Renal cortex interstitium (tissue), 15 donors: ENCODE measurements around the gene TRIM16. TPM values are rescaled to one million over a fixed set of nuclear protein-coding genes. Genes with fewer than 3 reads are reported as not detected.
A peak's percentile ranks its signal among the peaks of the same experiment; 100 is the strongest.
"Not testable (repeated sequence)": the region's sequence is repeated elsewhere in the genome, so short reads cannot be mapped to it uniquely, and the experiment has no call there.

Source experiments
- DNase-seq, 11 donors: peaks; one replicate each; pipeline ENCODE4 v3.0.0-alpha.2; 2013; ENCODE audit warnings: low read depth in 9 of 11, low spot score in 4 of 11; ENCODE audit errors: extremely low read depth in 1 of 11
- long read RNA-seq, 16 experiments: transcript quantifications; one replicate each; lab custom pipeline, GENCODE V29; 2026
- polyA plus RNA-seq, 3 donors: library from polyadenylated mRNA; unstranded; fragments of 120-200 nt; gene quantifications; one replicate each; pipeline ENCODE4 v1.2.1, GENCODE V29; 2013; ENCODE audit not compliant: insufficient read length in 3 of 3

The TRIM16 gene
- polyA plus RNA-seq = 10 to 100 TPM; 20.0 to 27.6 (median 23.4) TPM
- long read RNA-seq, donor 1 = 0 reads
- long read RNA-seq, donor 2 = 0 reads
- long read RNA-seq, donor 3 = 0 reads
- long read RNA-seq, donor 4 = 0 reads
- long read RNA-seq, donor 5 = 0 reads
- long read RNA-seq, donor 6, partial matches to known transcripts = 0 of 1 reads
- long read RNA-seq, donor 6, other reads (novel, unspliced or antisense) = 0 of 1 reads
- long read RNA-seq, donor 7, partial matches to known transcripts = 5 of 5 reads
- long read RNA-seq, donor 7, other reads (novel, unspliced or antisense) = 0 of 5 reads
- long read RNA-seq, donor 8 = 0 reads
- long read RNA-seq, donor 9, partial matches to known transcripts = 5 of 5 reads
- long read RNA-seq, donor 9, other reads (novel, unspliced or antisense) = 0 of 5 reads
- long read RNA-seq, donor 10 = 0 reads
- long read RNA-seq, donor 11 = 0 reads
- long read RNA-seq, donor 12 = 0 reads
- long read RNA-seq, donor 13 = 0 reads
- long read RNA-seq, donor 14, partial matches to known transcripts = 0 of 1 reads
- long read RNA-seq, donor 14, other reads (novel, unspliced or antisense) = 0 of 1 reads
- long read RNA-seq, donor 15 = 0 reads
- long read RNA-seq, donor 16, partial matches to known transcripts = 116 of 118 reads
- long read RNA-seq, donor 16, other reads (novel, unspliced or antisense) = 0 of 118 reads

DNA sequence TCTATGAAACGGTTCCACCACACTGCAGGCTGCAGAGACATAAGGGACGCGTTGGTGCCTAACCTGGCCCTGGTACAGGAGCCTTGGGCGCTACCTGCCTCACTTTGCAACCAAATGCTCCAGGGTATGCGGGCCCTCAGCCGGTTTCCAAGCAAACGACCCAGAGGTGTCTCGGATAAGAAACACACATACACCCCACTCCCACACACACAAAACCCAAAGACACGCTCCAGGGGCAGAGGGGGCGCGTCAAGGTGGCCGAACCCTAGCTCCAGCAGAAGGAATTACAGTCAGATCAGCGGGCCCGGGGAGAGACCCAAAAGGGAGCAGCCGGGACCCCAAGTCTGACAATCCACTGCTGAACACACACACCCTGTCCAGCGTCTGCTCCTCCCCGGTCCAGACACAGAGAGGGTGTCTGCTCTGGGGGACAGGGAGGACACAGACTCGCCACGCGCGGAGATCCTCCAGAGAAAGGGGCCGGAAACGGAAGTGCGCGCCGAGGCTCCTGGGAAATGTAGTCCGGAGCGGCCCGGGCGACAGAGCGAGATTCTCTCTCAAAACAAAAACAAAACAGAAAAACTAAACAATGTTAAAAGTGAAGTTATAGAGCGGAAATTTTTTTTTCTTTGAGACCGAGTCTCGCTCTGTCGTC, at the start of gene TRIM16:
Gene TRIM16, minus strand, starts transcription at position 488 of the 655 bp plus-strand sequence. CDS start 32,702 bp downstream, outside the sequence.
- DNase-seq = peak in 9 of 11 donors; percentile 20 to 62 (median 44)

DNA sequence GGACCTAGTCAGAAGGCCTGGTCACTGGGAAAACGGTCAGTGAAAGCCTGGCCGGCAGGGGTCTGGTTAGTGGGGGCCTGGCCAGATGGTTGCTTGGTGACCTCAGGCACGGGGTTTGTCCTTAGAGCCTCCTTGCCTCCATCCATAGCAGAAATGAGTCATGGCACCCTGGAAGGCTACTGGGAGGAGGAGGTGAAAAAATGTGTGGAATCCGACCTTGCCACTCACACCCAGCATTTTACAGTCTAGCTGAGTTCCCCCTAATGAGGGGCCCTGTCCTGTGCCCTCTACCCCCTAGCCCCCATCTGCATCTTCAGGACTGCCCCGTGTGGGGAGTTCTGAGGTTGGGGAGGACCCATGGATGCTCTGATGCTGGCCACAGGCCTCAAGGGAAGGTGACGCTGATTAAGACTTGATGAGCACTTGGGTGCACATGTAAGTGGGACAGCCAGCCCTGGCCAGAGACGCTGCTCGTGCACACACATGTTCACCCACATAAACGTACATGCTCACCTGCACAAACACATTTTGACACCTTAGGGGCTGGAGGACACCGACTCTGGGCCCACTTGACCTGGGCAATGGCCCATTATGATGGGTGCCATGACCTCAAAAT, 49.2 kb upstream of the TRIM16 start:
- not testable (repeated sequence) for DNase-seq

DNA sequence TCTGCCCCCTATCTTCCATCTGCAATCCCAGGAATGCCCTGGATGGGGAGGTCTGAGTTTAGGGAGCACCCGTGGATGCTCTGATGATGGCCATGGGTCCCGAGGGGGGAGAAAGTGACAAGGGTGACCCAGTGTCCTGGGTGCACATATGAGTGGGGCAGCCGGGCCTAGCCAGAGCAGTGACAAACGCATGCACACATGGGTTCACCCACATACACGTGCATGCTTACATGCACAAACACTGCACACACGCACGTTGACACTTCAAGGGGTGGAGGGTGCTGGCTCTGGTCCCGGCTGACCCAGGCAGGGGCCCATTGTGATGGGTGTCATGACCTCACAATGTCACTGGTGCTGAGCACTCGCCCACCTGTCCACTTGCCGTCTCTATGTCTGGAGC, 47.8 kb upstream of the TRIM16 start, which contains the start of gene TBC1D26:
Gene TBC1D26, plus strand, starts transcription at position 384 of the 400 bp plus-strand sequence. CDS start 3,066 bp downstream, outside the sequence.
- DNase-seq = not testable (repeated sequence)

DNA sequence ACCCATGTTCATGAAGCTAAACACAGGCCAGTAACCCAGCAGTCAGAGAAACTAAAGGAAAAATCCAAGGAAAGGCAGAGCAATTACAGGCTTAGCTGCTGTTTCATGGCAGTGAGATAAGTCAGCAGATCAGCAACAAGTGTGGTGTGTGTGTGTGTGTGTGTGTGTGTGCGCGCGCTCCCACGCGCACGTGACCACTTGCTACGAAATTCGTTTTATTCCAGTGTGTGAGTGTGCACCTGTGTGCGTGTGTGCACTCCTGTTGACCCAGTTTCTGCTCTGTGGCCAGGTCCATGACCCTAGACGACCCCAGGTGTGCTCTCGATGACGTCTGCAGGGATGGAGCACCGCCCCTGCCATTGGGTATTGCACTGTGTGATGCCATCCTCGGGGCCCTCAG, 46.4 kb upstream of the TRIM16 start:
- DNase-seq = not testable (repeated sequence)

DNA sequence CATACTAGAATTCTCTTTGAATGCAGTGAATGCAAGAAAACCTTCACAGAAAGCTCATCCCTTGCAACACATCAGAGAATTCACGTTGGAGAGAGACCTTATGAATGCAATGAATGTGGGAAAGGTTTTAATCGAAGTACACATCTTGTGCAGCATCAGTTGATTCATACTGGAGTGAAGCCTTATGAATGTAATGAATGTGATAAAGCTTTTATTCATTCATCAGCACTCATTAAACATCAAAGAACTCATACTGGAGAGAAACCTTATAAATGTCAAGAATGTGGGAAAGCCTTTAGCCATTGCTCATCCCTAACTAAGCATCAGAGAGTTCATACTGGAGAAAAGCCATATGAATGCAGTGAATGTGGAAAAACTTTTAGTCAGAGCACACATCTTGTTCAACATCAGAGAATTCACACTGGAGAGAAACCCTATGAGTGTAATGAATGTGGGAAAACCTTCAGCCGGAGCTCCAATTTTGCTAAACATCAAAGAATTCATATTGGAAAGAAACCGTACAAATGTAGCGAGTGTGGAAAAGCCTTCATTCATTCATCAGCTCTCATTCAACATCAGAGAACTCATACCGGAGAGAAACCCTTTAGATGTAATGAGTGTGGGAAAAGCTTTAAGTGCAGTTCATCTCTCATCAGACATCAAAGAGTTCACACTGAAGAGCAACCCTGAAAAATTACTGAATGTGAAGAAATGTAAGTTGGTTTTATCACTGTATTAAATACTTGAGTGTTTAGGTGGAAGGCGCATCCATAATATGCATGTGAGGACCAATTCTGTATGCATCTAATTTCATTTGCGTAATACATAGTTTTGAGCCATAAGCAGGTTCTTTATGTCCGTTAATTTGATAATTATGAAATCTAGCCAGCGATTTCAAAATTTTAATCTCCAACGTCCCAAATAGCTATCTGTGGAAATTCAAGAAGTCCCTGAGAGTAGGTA, 32.8 kb upstream of the TRIM16 start:
- not testable (repeated sequence) for DNase-seq

DNA sequence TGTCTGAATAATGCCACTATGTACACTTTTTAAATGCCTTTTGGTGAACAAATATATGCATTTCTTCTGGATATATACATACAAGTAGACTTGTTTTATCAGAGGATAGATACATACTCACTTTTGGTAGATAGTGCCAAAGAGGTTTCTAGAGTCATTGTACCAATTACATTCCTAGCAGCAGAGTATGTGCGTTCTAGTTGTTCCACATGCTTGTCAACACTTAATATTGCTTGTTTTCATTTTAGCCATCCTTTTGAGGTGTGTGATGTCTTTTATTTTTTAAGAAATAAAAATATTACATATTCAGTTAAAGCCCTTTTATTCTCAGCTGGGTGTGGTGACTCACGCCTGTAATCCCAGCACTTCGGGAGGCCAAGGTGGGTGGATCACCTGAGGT, 24.8 kb upstream of the TRIM16 start:
- DNase-seq = not testable (repeated sequence)

DNA sequence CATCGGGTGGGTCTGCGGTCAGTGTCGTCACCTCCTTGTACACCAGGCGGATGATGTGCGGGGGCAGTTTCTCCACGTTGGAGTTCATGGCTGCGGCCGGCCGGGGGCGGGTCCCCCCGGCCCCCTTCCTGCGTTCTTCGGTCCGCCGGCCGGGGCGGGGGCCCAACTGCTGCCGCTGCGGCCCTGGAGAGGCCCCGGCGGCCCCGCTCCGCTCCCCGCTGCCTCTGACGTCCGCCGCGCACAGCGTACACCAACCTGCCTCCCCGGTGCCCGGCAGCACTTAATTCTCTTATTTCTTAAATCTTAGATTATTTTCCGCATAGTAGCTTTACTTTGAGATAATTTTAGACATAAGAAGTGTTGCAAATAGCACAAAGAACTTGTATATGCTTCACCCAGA, 20.7 kb upstream of the TRIM16 start:
- DNase-seq = not testable (repeated sequence)

DNA sequence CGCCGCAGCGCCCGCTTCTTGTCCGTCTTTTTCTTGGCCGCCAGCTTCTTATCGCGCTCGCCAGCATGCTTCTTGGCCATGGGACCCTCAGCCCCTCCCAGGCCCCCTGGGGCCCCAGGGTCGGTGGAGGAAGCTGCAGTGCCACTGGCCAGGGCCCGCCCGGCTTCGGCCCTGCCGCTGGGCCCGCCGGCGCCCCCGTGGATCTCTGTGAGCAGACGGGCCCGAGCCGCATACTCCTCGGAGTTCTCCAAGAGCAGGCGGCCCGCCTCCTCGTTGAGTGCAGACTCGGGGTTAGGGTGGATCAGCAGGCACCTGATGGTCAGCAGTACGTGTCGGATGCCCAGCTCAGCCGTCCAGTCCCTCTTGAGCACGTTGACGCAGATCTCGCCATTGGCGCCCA, 20.1 kb upstream of the TRIM16 start:
- DNase-seq = not testable (repeated sequence)

DNA sequence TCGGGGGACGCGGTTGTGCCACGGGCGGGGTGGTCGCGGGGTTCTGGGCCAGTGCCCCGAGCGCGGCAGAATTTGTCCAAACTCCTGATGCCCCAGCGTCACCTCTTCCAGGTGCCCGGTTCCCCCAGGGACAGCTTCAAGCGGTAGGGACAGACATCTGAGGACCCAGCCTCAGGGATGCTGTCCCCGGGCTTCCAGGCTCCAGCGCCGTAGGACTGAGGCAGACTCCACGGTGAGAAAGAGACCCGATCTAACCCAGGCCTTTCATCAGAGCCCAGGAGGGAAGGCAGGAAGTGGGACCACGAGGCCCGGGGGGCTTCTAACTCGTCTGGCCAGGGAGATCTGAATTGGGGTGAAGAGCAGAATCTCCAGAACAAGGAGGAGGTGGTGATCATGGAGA, 15.8 kb upstream of the TRIM16 start:
- not testable (repeated sequence) for DNase-seq

DNA sequence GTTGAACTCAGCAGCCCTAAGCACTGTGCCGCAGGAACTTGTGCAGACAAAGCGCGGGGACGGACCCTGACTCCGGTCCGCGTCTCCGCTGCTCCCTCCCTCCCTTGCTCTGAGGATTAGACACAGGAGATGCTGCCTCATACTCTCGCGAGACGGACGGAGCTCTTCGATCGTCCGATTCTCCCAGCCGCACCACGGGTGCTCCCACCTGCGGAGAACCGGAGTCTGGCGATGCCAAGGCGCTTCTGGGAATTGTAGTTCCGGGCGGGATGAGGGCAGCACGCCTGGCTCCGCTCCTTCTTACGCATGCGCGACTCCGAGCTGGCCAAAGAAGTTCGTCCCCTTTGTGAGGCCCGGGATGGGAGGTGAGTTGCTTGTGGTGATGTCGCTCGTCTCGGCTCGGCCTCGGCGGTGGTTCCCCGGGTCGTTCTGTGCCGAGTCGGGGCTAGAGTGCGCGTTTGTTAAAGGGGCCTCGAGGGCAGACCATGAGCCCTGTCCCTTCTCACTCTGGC, 15.4 kb upstream of the TRIM16 start, which contains the start of gene ZNF286A:
Gene ZNF286A, plus strand, starts transcription at position 340 of the 512 bp plus-strand sequence. CDS start 578 bp downstream, outside the sequence.
- peak; percentile 86 to 100 (median 99) for DNase-seq

DNA sequence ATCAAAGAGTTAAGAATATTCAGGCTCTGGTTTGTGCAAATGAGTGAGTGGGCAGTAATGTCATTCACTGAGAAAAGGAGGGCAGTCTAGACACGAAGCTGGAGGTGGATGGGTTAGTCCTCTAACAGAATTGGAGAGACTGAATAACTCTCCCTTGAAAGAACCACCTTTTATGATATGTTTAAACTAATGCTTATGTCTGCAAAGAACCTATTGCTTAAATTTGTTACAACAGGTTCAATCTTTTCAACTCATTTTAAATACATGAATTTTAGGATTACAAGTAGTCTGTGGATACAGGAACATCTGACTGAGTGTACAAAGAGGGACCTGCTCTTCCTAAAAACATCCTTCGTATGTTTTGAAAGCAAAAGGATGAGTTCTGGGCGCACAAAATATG, 14.9 kb upstream of the TRIM16 start:
- not testable (repeated sequence) for DNase-seq

DNA sequence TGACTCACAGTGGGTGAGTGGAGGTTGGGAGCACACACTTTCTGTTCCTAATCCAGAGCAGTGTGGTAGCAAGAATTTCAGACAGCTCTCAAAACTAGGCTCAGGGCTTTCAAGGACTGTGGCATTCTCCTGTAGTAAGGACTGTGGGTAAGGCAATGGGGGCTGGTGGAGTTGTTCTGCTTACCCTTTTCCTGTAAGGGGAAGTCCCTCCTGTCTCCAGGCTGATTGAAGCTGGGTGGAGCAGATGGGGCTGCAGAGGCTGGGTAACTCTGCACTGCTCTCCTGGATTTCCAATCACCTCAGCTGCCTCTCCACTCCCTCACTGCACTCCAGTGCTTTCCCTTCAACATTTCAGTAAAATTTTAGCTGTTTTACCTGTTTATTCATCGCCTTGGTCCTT, 3.4 kb upstream of the TRIM16 start:
- not testable (repeated sequence) for DNase-seq

DNA sequence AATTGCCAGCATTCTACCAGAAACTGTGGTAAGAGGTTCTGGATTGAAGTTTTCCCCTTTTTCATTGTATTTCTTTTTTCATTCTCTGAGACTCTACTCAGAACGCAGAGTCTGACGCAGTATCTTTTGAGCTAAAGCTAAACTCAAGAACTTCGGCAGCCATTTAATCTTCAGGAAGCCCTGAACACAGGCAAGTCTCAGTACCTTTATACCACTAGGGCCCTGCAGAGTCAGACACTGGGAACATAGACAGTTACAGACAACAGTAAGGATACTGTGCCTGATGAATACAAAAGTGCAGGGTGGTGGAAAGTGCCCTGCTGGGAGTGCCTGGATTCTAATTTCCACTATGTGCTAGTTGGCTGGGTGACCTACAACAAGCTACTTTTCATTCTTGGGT, 976 bp downstream of the TRIM16 start:
- DNase-seq = not testable (repeated sequence)

DNA sequence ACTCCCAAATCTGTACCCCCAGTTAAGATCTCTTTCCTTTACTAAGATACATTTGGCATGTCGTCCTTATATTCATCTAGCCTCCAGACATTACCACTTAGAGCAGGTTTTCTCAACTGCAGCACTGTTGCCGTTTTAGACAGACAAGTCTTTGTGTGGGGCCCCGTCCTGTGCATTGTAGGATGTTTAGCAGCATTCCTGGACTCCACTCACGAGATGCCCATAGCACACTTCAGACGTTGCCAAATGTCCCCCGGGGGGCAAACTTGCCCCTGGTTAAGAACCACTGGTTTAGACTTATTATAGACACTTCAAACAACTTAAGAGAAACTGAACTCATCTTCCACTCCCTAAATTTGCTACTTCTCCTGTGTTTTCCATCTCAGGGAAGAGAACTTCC, 8.1 kb downstream of the TRIM16 start:
- not testable (repeated sequence) for DNase-seq

DNA sequence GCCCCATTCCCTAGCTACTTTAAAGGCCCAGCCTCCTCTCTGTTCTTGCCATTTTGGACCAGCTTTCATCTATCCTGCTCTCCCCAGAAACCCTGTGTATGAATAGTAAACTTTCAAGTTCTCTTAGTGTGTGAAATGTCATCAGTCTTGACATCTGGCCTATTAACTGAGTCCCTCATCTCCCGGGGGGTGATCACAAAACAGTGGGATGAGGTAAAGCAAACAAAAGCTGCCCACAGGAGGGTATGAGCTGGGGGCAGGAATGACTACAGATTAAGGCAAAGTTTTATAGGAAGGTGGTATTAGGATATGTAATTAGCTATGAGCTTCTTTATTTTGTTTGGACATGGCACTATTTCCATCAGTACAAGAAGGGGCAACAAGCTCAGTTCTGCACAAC, 9.5 kb downstream of the TRIM16 start:
- DNase-seq = not testable (repeated sequence)

DNA sequence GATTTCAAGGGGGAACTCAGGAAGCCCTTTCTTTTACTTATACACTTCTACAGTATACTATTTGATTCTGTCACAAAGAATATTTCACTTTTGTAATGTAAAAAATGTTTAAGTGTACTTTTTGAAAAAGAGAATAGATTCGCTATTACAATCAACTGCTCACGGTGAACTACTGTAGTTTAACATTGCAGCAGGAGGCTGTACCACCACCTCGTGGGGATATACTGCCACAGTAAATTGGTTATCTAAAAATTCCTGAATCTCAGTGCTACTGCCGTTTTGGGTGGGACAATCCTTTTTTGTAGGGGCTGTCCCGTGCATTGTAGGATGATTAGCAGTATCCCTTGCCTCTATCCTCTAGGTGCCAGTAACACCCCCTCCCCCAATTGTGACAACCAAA, 14.6 kb downstream of the TRIM16 start:
- DNase-seq = not testable (repeated sequence)

DNA sequence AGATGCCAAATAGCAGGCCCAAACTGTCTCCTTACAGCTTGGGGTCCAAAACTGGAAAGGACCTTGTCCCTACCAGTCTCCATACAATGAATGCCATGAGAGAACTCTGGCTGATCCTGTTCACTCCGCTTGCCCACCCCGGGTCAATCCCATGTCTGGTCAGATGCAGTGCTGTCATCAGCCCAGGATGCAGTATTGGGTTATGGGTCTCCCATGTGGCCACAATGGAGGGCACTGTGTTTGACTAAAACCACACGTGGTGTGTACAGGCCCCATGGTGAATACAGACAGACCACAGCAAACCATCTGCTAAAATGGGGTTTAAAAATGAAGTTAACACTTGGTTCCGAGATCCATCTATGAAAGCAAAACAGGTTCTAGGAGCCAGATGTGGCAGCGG, 20.4 kb downstream of the TRIM16 start:
- no peak for DNase-seq

DNA sequence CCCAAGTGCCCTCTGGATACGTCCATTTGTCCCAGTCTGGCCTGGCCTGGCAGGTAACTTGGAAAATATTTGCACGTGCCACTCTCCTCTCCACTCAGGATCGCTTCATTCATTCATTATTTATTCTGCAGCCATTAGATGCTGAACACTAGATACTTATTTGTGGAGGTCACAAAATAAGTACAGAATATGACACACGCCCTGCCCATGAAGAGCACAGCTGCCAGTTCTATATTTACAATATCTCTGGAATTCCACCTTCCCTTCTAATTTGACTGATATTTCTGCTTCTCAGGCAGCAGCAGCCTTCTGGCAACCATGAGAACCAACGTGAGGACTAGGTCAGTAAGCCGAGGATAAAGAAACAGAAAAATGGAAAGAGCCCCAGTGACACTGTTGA, 20.9 kb downstream of the TRIM16 start:
- no peak for DNase-seq
